Measurements from ENCODE around the gene BTG4.

BTG4 gene

GRCh38 chr11:111460340-111460739, 51.8 kb downstream of the BTG4 start:
- peaks cover 6% of the 10 kb centered on the region; the same call in 1 of the 2 replicates for H3K27me3 ChIP-seq
- H3K4me3 ChIP-seq (ENCODE audit: low read depth, low read length) = no peak overlapping the region
- no peaks in the 10 kb centered on the region for H3K9me3 ChIP-seq
- DNase-seq = no peak
- H3K36me3 ChIP-seq = no peaks in the 10 kb centered on the region
- TF ChIP-seq, protein P1, sequence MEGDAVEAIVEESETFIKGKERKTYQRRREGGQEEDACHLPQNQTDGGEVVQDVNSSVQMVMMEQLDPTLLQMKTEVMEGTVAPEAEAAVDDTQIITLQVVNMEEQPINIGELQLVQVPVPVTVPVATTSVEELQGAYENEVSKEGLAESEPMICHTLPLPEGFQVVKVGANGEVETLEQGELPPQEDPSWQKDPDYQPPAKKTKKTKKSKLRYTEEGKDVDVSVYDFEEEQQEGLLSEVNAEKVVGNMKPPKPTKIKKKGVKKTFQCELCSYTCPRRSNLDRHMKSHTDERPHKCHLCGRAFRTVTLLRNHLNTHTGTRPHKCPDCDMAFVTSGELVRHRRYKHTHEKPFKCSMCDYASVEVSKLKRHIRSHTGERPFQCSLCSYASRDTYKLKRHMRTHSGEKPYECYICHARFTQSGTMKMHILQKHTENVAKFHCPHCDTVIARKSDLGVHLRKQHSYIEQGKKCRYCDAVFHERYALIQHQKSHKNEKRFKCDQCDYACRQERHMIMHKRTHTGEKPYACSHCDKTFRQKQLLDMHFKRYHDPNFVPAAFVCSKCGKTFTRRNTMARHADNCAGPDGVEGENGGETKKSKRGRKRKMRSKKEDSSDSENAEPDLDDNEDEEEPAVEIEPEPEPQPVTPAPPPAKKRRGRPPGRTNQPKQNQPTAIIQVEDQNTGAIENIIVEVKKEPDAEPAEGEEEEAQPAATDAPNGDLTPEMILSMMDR (IDR thresholded peaks at IDR 0.05; ENCODE audit: low read depth, low read length) = no peak
- no peaks in the 10 kb centered on the region for H3K4me1 ChIP-seq

- Histone ChIP-seq H3K4me3 (ENCODE audit: low read depth, low read length) (no peak overlapping the region), H3K36me3 (no peaks in the 10 kb centered on the region), H3K9me3 (no peaks in the 10 kb centered on the region), H3K4me1 (no peaks in the 10 kb centered on the region), H3K27me3 (peaks cover 6% of the 10 kb centered on the region; the same call in 1 of the 2 replicates)
- TF ChIP-seq, protein P1 (IDR thresholded peaks at IDR 0.05; ENCODE audit: low read depth, low read length) = no peak
- DNase-seq = no peak
Observed at GRCh38 chr11:111459506-111460270, 52.5 kb downstream of the BTG4 start.

GRCh38 chr11:111457731-111458368, 54.3 kb downstream of the BTG4 start:
- TF ChIP-seq, protein P1 (IDR thresholded peaks at IDR 0.05; ENCODE audit: low read depth, low read length) = no peak
- DNase-seq = no peak
- Histone ChIP-seq H3K4me3 (ENCODE audit: low read depth, low read length) (no peak overlapping the region), H3K36me3 (no peaks in the 10 kb centered on the region), H3K9me3 (no peaks in the 10 kb centered on the region), H3K4me1 (no peaks in the 10 kb centered on the region), H3K27me3 (peaks cover 6% of the 10 kb centered on the region; the same call in 1 of the 2 replicates)

- TF ChIP-seq, protein P1 (IDR thresholded peaks at IDR 0.05; ENCODE audit: low read depth, low read length) = no peak
- Histone ChIP-seq H3K4me3 (ENCODE audit: low read depth, low read length) (no peak overlapping the region), H3K27me3 (peaks cover 6% of the 10 kb centered on the region), H3K9me3 (no peaks in the 10 kb centered on the region), H3K4me1 (no peaks in the 10 kb centered on the region), H3K36me3 (no peaks in the 10 kb centered on the region)
- DNase-seq = no peak
Observed at GRCh38 chr11:111456859-111457730, 55.1 kb downstream of the BTG4 start.

- Histone ChIP-seq H3K36me3 (no peaks in the 10 kb centered on the region), H3K9me3 (no peaks in the 10 kb centered on the region), H3K4me3 (ENCODE audit: low read depth, low read length) (no peak overlapping the region), H3K4me1 (no peaks in the 10 kb centered on the region), H3K27me3 (peaks cover 6% of the 10 kb centered on the region)
- TF ChIP-seq, protein P1 (IDR thresholded peaks at IDR 0.05; ENCODE audit: low read depth, low read length) = no peak
- no peak for DNase-seq
Observed at GRCh38 chr11:111456086-111456858, 55.9 kb downstream of the BTG4 start.
